ENCODE results near the gene C7orf25. TPM values are rescaled to one million over a fixed set of nuclear protein-coding genes. Genes with fewer than 3 reads are reported as not detected.

C7orf25 gene
- total RNA-seq, 3 donors from 2014 or later (not counting 1 experiment from before 2014, with no cell fraction given): 3.9 to 5.2 (median 5.1) TPM

DNA sequence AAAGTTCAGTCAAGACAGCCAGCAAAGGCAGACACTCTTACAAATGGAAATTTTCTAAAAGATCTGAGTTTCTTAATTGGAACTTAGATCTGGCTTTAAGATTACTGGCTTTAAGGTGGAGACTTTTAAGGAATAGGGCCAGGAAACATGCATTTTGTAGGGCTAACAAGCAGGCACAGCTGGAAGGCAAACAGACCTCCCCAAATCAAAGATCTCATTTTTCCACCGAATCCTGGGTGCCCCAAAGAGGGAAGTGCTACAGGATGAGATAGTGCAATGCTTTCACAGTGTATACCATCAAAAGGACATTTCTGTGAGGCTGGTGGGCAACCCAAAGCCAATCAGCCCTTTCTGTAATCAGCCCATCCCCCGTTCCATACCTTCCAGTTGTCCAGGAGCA, 47.7 kb upstream of the C7orf25 start:
- Mint-ChIP-seq H3K4me1 (no peaks in the 10 kb centered on the region), H3K27me3 (ENCODE audit: low read depth in 2 of 2) (peaks cover 13 to 43% of the 10 kb centered on the region in 2 donors), H3K36me3 (no peaks in the 10 kb centered on the region), H3K9me3 (peaks cover 2% of the 10 kb centered on the region in 2 donors), H3K27ac (no peak overlapping the region), H3K4me3 (no peak overlapping the region)
- Histone ChIP-seq H3K4me3 (ENCODE audit: low read length) (no peak overlapping the region), H3K4me1 (ENCODE audit: control insufficient read depth, insufficient read depth, low read length) (no peaks in the 10 kb centered on the region), H3K27ac (ENCODE audit: low read length) (no peak overlapping the region), H3K27me3 (ENCODE audit: control insufficient read depth, insufficient read depth, low read length) (peaks cover 3% of the 10 kb centered on the region), H3K9me3 (ENCODE audit: control insufficient read depth, insufficient read depth, low read length) (no peaks in the 10 kb centered on the region), H3K36me3 (ENCODE audit: control insufficient read depth, insufficient read depth, low read length) (no peaks in the 10 kb centered on the region)
- DNase-seq (no peak), ATAC-seq (no peak)
- 64% methylated on average over 2 of the region's 2 CpGs for WGBS (ENCODE audit: insufficient coverage)
- intact Hi-C loops (cut with micrococcal nuclease): no loop called here
- TF ChIP-seq, protein P1, sequence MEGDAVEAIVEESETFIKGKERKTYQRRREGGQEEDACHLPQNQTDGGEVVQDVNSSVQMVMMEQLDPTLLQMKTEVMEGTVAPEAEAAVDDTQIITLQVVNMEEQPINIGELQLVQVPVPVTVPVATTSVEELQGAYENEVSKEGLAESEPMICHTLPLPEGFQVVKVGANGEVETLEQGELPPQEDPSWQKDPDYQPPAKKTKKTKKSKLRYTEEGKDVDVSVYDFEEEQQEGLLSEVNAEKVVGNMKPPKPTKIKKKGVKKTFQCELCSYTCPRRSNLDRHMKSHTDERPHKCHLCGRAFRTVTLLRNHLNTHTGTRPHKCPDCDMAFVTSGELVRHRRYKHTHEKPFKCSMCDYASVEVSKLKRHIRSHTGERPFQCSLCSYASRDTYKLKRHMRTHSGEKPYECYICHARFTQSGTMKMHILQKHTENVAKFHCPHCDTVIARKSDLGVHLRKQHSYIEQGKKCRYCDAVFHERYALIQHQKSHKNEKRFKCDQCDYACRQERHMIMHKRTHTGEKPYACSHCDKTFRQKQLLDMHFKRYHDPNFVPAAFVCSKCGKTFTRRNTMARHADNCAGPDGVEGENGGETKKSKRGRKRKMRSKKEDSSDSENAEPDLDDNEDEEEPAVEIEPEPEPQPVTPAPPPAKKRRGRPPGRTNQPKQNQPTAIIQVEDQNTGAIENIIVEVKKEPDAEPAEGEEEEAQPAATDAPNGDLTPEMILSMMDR (IDR thresholded peaks at IDR 0.05): no peak

DNA sequence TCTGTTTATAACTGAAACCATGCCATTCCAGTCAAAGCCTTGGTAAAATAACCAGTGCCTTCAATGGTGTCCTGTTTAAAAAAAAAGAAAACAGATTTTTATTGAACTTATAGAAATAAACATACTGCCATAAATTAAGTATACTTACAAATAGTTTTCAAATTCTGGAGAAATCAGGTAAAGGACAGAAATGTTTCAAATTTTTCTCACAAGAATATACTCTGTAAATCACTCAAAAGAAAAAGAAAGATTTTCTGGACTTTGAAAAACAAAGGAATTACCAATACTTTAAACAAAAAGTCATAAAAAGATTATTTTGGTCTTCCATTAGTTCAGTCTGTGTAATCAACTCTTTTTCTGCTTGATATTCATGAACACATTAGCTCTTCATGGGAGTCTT, 44.2 kb upstream of the C7orf25 start:
- intact Hi-C loops (cut with micrococcal nuclease): no loop called here
- Histone ChIP-seq H3K27me3 (ENCODE audit: control insufficient read depth, insufficient read depth, low read length) (peaks cover 4% of the 10 kb centered on the region), H3K4me3 (ENCODE audit: low read length) (no peak overlapping the region), H3K27ac (ENCODE audit: low read length) (no peak overlapping the region), H3K36me3 (ENCODE audit: control insufficient read depth, insufficient read depth, low read length) (no peaks in the 10 kb centered on the region), H3K9me3 (ENCODE audit: control insufficient read depth, insufficient read depth, low read length) (no peaks in the 10 kb centered on the region), H3K4me1 (ENCODE audit: control insufficient read depth, insufficient read depth, low read length) (no peaks in the 10 kb centered on the region)
- Mint-ChIP-seq H3K9me3 (peaks cover 2% of the 10 kb centered on the region in 2 donors), H3K27ac (no peak overlapping the region), H3K27me3 (ENCODE audit: low read depth in 2 of 2) (peaks cover 8 to 33% of the 10 kb centered on the region in 2 donors), H3K36me3 (no peaks in the 10 kb centered on the region), H3K4me3 (no peak overlapping the region), H3K4me1 (no peaks in the 10 kb centered on the region)
- no peak for ATAC-seq
- DNase-seq: no peak
- TF ChIP-seq, protein P1 (IDR thresholded peaks at IDR 0.05): no peak

DNA sequence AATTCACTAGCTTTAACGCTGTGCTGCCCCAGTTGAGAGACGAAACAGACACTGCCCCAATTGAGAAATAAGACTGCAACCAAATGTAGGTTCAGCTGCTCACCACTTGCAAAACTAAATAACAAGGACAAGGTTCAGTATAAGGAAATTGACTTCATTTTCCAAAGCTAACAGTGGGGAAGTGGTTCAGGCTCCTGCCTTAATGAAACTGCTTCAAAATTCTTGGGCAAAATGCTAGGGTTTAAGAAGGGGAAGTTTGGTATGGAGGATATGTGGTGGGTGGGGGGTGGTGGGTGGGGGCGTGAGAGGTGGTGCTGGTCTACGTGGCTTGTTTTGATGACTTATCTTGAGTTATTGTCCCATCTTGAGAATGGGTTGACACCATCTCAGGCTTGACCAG, 42.1 kb upstream of the C7orf25 start:
- Histone ChIP-seq H3K36me3 (ENCODE audit: control insufficient read depth, insufficient read depth, low read length) (no peaks in the 10 kb centered on the region), H3K4me3 (ENCODE audit: low read length) (no peak overlapping the region), H3K27ac (ENCODE audit: low read length) (no peak overlapping the region), H3K9me3 (ENCODE audit: control insufficient read depth, insufficient read depth, low read length) (no peaks in the 10 kb centered on the region), H3K4me1 (ENCODE audit: control insufficient read depth, insufficient read depth, low read length) (no peaks in the 10 kb centered on the region), H3K27me3 (ENCODE audit: control insufficient read depth, insufficient read depth, low read length) (peaks cover 2% of the 10 kb centered on the region)
- Mint-ChIP-seq H3K4me1 (no peaks in the 10 kb centered on the region), H3K27me3 (ENCODE audit: low read depth in 2 of 2) (peaks cover 5 to 14% of the 10 kb centered on the region in 2 donors), H3K36me3 (no peaks in the 10 kb centered on the region), H3K4me3 (no peak overlapping the region), H3K27ac (no peak overlapping the region), H3K9me3 (peaks cover 2% of the 10 kb centered on the region in 2 donors)
- no peak for ATAC-seq
- intact Hi-C loops (cut with micrococcal nuclease): no loop called here
- TF ChIP-seq, protein P1 (IDR thresholded peaks at IDR 0.05): no peak
- no peak for DNase-seq
- WGBS (ENCODE audit: insufficient coverage): 83% methylated on average over 2 of the region's 4 CpGs

DNA sequence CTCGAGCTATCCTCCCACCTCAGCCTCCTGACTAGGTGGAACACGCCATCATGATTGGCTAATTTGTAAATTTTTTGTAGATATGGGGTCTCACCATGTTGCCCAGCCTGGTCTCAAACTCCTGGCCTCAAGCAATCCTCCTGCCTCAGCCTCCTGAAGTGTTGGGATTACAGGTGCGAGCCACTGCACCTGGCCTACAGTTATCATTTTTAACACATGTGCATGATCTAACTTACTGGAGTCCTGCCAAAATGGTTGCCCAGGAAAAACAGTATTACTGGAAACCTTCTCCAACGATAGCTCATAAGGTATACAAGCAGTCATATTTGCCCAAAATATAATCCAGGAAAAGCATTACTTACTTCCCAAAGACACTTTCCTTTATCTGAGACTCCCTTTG, 40.5 kb upstream of the C7orf25 start:
- ATAC-seq (no peak), DNase-seq (no peak)
- Histone ChIP-seq H3K36me3 (ENCODE audit: control insufficient read depth, insufficient read depth, low read length) (no peaks in the 10 kb centered on the region), H3K27me3 (ENCODE audit: control insufficient read depth, insufficient read depth, low read length) (peaks cover 2% of the 10 kb centered on the region), H3K9me3 (ENCODE audit: control insufficient read depth, insufficient read depth, low read length) (no peaks in the 10 kb centered on the region), H3K4me3 (ENCODE audit: low read length) (no peak overlapping the region), H3K4me1 (ENCODE audit: control insufficient read depth, insufficient read depth, low read length) (no peaks in the 10 kb centered on the region), H3K27ac (ENCODE audit: low read length) (no peak overlapping the region)
- H3K4me1 Mint-ChIP-seq: no peaks in the 10 kb centered on the region
- no peak overlapping the region for H3K27ac Mint-ChIP-seq
- H3K4me3 Mint-ChIP-seq: no peak overlapping the region
- WGBS (ENCODE audit: insufficient coverage): 87% methylated on average over 4 of the region's 4 CpGs
- intact Hi-C loops (cut with micrococcal nuclease): no loop called here
- peaks cover 2% of the 10 kb centered on the region in 2 donors for H3K9me3 Mint-ChIP-seq
- TF ChIP-seq, protein P1 (IDR thresholded peaks at IDR 0.05): no peak
- peaks cover 5 to 12% of the 10 kb centered on the region in 2 donors for H3K27me3 Mint-ChIP-seq (ENCODE audit: low read depth in 2 of 2)
- H3K36me3 Mint-ChIP-seq: no peaks in the 10 kb centered on the region

Data from natural killer cell (primary cell).